ENCODE data around the gene BRAF.

GRCh38 chr7:140723574-140723973 is 201.2 kb downstream of the BRAF start:
- TF ChIP-seq SP1 (IDR thresholded peaks at IDR 0.05; ENCODE audit: low read depth), result no peak
- no peak for TF ChIP-seq SIN3A (IDR thresholded peaks at IDR 0.05; ENCODE audit: low read depth)
- no peak for TF ChIP-seq POLR2AphosphoS5 (IDR thresholded peaks at IDR 0.05; ENCODE audit: low read depth, low read length)

Data from HCT116 (cell line).